ENCODE data around the gene LZIC.

LZIC gene

GRCh38 chr1:9942939-9943788 lies at the start of gene LZIC, which contains the start of gene NMNAT1:
LZIC (minus strand) TSS chr1:9943391; CDS start chr1:9936619, 6,772 bp downstream.
NMNAT1 (plus strand) TSS chr1:9943475; CDS start chr1:9972074, 28,599 bp downstream.
- FAIRE-seq (no peak), DNase-seq (ENCODE audit: insufficient read length, low spot score) (peak; percentile 68)
- TF ChIP-seq POLR2A (IDR thresholded peaks at IDR 0.05; ENCODE audit: low read depth, low read length), result peak; percentile 64

GRCh38 chr1:9992910-9993309 lies 49.7 kb upstream of the LZIC start:
- FAIRE-seq, result no peak
- no peak for DNase-seq (ENCODE audit: insufficient read length, low spot score)
- TF ChIP-seq POLR2A (IDR thresholded peaks at IDR 0.05; ENCODE audit: low read depth, low read length), result no peak

GRCh38 chr1:9990944-9991343 lies 47.8 kb upstream of the LZIC start:
- FAIRE-seq, result no peak
- no peak for DNase-seq (ENCODE audit: insufficient read length, low spot score)
- TF ChIP-seq POLR2A (IDR thresholded peaks at IDR 0.05; ENCODE audit: low read depth, low read length), result no peak

GRCh38 chr1:9989773-9990172 lies 46.6 kb upstream of the LZIC start:
- FAIRE-seq (no peak), DNase-seq (ENCODE audit: insufficient read length, low spot score) (no peak)
- no peak for TF ChIP-seq POLR2A (IDR thresholded peaks at IDR 0.05; ENCODE audit: low read depth, low read length)

GRCh38 chr1:9985001-9985400 lies 41.8 kb upstream of the LZIC start:
- no peak for DNase-seq (ENCODE audit: insufficient read length, low spot score)

GRCh38 chr1:9984253-9984652 lies 41.1 kb upstream of the LZIC start:
- no peak for TF ChIP-seq POLR2A (IDR thresholded peaks at IDR 0.05; ENCODE audit: low read depth, low read length)
- DNase-seq (ENCODE audit: insufficient read length, low spot score), result no peak

More at GRCh38 chr1:9985001-9985400, 41.8 kb upstream of the LZIC start:
- TF ChIP-seq POLR2A (IDR thresholded peaks at IDR 0.05; ENCODE audit: low read depth, low read length), result no peak
- FAIRE-seq, result no peak

GRCh38 chr1:9960706-9961562 lies 17.7 kb upstream of the LZIC start:
- no peak for TF ChIP-seq POLR2A (IDR thresholded peaks at IDR 0.05; ENCODE audit: low read depth, low read length)
- FAIRE-seq (no peak), DNase-seq (ENCODE audit: insufficient read length, low spot score) (no peak)

More at GRCh38 chr1:9984253-9984652, 41.1 kb upstream of the LZIC start:
- no peak for FAIRE-seq

- DNase-seq (ENCODE audit: insufficient read length, low spot score) (no peak), FAIRE-seq (no peak)
- no peak for TF ChIP-seq POLR2A (IDR thresholded peaks at IDR 0.05; ENCODE audit: low read depth, low read length)
Observed at GRCh38 chr1:9960011-9960410, 16.8 kb upstream of the LZIC start.

GRCh38 chr1:9957726-9958125 lies 14.5 kb upstream of the LZIC start:
- no peak for TF ChIP-seq POLR2A (IDR thresholded peaks at IDR 0.05; ENCODE audit: low read depth, low read length)
- no peak for DNase-seq (ENCODE audit: insufficient read length, low spot score)
- no peak for FAIRE-seq

- no peak for FAIRE-seq
- TF ChIP-seq POLR2A (IDR thresholded peaks at IDR 0.05; ENCODE audit: low read depth, low read length), result no peak
Observed at GRCh38 chr1:9946315-9946714, 3.1 kb upstream of the LZIC start.

GRCh38 chr1:9942399-9942938 lies 722 bp downstream of the LZIC start:
- no peak for FAIRE-seq
- no peak for DNase-seq (ENCODE audit: insufficient read length, low spot score)
- no peak for TF ChIP-seq POLR2A (IDR thresholded peaks at IDR 0.05; ENCODE audit: low read depth, low read length)

More at GRCh38 chr1:9946315-9946714, 3.1 kb upstream of the LZIC start:
- DNase-seq (ENCODE audit: insufficient read length, low spot score), result no peak

GRCh38 chr1:9929431-9930385 lies 13.5 kb downstream of the LZIC start:
- DNase-seq (ENCODE audit: insufficient read length, low spot score), result no peak
- no peak for TF ChIP-seq POLR2A (IDR thresholded peaks at IDR 0.05; ENCODE audit: low read depth, low read length)
- FAIRE-seq, result no peak

- DNase-seq (ENCODE audit: insufficient read length, low spot score), result no peak
- TF ChIP-seq POLR2A (IDR thresholded peaks at IDR 0.05; ENCODE audit: low read depth, low read length), result no peak
- no peak for FAIRE-seq
Observed at GRCh38 chr1:9927259-9927658, 15.9 kb downstream of the LZIC start.
